ENCODE measurements around the gene LRRN4CL.
A peak's percentile ranks its signal among the peaks of the same experiment; 100 is the strongest.
"Not testable (repeated sequence)": the region's sequence is repeated elsewhere in the genome, so short reads cannot be mapped to it uniquely, and the experiment has no call there.

LRRN4CL gene

GRCh38 chr11:62709247-62710000 lies 20.1 kb upstream of the LRRN4CL start:
- peak; percentile 95 for DNase-seq

DNA sequence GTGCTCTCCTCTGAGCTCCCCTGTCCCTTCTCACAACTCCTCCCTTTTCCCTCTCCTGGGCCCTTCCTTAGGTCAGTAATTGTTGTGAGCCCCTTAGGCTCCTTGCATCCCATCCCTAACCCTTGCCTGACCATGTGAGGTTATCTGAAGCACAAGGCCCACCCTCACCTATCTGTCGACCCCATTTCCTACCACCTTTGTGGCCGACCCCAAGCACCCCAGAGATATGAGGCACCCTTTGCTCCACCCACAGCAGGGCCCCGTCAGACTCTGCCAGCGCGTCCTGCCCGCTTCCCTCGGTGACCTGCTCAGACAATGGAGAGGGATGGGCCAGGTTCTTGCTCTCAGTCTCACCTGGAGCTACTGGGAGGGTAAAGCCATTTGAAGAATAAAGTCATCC lies 19.5 kb upstream of the LRRN4CL start:
- no peak for DNase-seq

- DNase-seq: peak; percentile 64
Measured at GRCh38 chr11:62708392-62708791, 19.1 kb upstream of the LRRN4CL start.

DNA sequence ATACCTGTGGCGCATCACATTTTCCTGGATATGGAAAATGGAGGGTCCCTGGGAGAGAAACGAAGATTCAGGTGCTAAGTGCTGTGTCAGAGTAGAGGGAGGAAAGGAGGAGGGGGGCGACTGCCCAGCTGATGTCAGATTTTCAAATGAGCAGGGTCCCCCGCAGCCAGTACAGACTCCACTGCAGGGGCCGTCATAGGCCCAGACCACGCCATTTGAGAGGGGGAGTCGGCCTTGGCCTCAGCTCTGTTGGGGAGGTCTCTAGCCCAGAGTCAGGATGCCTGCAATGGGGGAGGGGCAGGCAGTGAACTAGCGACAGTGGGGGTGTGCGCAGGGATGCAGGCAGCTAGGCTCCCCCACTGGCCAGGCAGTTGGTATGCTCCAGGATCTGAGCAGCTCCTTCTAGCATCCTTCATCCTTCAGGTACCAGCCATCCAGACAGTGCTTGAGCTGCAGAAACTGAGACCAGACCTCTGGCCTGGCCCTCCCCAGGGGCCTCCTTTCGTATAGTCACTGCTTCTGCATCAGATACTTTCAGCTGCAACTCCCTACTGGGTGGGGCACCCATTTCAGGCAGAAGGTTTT lies 18.0 kb upstream of the LRRN4CL start, which contains the start of the genes BSCL2 and GNG3:
Gene BSCL2 (minus strand): TSS at position 148 of the 585 bp plus-strand sequence. CDS start 229 bp downstream, outside the sequence.
Gene GNG3 (plus strand): TSS at position 400 of the 585 bp plus-strand sequence. CDS start 620 bp downstream, outside the sequence.
- no peak for DNase-seq

DNA sequence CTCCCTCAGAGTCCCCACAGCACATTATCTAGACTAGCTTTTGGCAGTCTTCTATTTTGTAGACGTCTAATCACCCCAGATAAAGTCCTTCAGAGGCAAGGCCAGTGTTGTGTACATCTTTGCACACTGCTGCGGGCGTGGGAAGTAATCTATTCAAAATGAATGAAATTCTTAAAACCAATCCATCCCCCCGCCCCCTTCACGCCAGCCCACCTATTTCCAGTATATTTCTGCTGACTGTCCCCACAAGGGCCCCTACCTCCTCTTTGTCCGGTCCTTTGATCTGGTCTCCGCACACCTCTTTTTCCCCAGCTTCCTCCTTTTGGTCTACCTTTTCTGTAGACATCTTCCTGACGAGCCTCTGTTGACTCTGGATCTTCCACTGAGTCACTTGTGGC lies 17.5 kb upstream of the LRRN4CL start:
- DNase-seq: no peak

- DNase-seq: peak; percentile 97
Measured at GRCh38 chr11:62705880-62706849, 16.8 kb upstream of the LRRN4CL start.

DNA sequence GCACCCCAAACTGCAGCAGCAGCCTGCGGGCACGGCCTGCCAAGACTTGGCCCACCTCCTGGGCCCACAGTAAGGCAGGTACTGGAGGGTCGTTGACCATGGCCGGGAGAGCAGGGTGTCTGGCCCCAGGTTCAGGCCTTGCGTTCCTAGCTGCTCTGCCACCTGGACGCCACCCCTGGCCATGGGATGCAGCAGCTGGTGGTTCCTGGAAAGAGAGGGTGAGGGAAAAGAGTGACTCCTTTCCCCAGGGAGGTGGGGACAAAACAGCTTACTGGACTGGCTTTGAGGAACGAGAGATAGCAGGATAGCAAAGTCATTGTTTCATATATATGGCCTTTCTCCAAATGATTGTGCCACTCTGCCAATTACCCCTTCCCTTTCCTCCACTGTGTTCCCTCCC lies 16.1 kb upstream of the LRRN4CL start:
- DNase-seq: no peak

GRCh38 chr11:62703921-62704320 lies 14.6 kb upstream of the LRRN4CL start:
- DNase-seq: not testable (repeated sequence)

DNA sequence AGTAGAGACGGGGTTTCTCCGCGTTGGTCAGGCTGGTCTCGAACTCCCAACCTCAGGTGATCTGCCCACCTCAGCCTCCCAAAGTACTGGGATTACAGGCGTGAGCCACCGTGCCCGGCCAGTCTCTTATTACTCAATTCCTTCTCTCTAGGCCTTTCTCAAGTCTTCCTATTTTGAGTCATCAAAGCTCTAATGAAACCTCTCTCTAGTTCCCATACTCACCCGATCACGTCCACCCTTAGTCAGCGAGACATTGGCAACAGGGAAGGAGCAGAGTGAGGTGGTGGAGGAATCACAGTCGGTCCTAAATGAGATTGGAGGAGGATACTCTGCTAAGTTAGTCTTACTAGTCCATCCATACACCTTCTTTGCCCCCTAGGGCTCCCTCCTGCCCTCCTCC lies 12.9 kb upstream of the LRRN4CL start:
- DNase-seq: no peak

GRCh38 chr11:62694455-62695167 lies 5.3 kb upstream of the LRRN4CL start:
- DNase-seq: peak; percentile 89

GRCh38 chr11:62693624-62694023 lies 4.3 kb upstream of the LRRN4CL start:
- not testable (repeated sequence) for DNase-seq

GRCh38 chr11:62688491-62688890 lies 839 bp downstream of the LRRN4CL start:
- no peak for DNase-seq

DNA sequence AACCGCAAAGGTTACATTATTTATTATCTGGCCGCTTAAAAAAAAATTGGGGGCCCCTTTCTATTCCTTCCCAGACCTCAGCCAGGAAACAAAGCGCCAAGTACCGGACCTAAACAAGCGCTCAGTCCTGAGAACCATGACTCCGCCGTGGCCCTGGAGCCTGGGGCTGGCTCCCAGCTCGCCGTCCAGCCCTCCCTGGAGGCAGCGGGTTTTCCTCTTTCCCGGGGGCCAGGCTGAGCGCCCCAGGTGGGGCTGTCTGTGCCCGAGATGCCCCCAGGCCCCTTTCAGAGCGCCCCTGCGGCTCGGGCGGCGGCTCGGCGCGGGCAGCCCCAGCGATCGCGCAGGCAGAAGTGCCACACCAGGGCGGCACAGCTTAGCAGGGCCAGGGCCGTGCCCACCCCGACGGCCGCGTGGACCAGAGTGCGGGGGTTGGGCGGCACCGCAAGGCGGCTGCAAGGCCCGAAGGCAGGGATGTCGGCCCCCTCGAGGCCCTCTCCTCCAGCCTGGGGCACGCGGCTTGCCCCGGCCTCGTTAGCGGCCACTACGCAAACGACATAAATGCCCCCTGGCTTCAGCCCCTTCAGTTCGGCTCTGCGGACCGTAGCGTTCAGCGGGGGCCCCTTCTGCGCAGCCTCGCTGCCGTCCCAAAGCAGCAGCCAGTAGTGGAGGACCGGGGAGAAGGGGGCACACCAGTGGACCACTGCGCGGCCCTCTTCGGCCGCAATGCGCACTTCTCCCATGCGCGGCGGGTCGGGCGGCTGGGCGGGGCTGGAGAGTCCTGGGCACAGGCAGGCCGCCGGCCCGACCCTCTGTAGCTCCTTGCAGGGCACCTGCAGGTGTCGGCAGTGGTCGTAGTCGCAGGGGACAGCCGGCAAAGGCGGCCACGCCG lies 1.6 kb downstream of the LRRN4CL start:
- DNase-seq: no peak

- no peak for DNase-seq
Measured at GRCh38 chr11:62682518-62682917, 6.8 kb downstream of the LRRN4CL start.

- no peak for DNase-seq
Measured at GRCh38 chr11:62680825-62681240, 8.5 kb downstream of the LRRN4CL start.

- DNase-seq: peak; percentile 91
Measured at GRCh38 chr11:62678770-62679696, 10.3 kb downstream of the LRRN4CL start, which contains the start of gene UBXN1. TSS of gene UBXN1 (minus strand) at chr11:62679073. CDS start at chr11:62678923, 150 bp downstream.

DNA sequence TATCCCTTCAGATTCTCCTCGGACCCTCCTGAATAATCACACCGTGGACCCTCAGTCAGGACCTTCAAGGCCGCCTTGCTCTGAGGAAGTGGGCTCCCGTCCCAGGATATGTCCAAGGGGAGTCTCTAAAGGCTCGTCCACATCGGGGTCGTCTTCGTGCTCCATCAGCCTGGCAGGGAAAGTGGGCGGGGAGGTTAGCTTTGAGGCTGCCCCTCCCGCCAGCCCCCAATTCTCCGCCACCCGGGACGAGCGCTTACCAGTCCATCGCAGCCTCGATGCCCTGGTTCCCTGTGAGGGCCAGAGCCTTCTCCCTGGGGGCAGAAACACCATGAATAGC lies 10.9 kb downstream of the LRRN4CL start:
- DNase-seq: no peak

DNA sequence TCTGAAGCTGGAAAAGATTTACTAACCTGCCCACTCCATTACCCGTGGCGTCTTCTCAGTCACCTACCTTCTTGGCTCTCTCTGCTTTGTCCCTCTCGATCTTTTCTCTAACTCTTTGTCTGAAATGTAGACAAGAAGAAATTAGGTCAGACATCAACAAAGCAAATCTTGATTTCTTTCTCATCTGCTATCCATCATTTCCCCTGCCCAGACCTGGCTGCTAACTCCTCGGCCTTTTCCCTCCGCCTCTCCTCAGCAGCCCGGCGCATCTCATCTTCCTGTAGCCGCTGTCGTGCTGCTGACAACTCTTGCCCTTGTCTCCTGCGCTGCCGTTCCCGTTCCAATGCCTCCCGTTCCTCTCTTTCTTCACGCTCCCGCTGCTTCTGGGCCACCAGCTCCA lies 11.6 kb downstream of the LRRN4CL start:
- no peak for DNase-seq

- no peak for DNase-seq
Measured at GRCh38 chr11:62677156-62677555, 12.2 kb downstream of the LRRN4CL start.

DNA sequence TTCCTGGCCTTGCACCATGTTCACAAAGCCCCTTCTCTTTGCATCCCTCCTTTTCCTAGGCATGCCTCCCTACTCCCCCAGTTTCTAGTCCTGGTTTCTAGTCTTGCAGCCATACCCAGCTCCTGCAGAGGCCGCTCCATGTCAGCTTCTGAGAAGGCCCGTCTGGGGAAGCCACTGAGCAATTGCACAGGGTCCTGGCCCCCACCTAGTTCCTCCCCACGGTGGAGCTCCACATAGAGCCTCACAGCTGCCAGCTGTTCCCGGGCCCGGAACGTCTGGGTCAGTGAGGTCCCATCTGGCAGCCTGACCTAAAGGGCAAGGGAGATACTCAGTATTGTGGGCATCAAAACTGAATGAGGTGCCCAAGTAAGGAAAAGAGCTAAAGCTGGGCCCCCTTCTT lies 12.6 kb downstream of the LRRN4CL start:
- no peak for DNase-seq

Data from activated CD8-positive, alpha-beta memory T cell treated with anti-CD3 and anti-CD28 coated beads for 24 hours (primary cell).